ENCODE data around the gene VSIG10.

DNA sequence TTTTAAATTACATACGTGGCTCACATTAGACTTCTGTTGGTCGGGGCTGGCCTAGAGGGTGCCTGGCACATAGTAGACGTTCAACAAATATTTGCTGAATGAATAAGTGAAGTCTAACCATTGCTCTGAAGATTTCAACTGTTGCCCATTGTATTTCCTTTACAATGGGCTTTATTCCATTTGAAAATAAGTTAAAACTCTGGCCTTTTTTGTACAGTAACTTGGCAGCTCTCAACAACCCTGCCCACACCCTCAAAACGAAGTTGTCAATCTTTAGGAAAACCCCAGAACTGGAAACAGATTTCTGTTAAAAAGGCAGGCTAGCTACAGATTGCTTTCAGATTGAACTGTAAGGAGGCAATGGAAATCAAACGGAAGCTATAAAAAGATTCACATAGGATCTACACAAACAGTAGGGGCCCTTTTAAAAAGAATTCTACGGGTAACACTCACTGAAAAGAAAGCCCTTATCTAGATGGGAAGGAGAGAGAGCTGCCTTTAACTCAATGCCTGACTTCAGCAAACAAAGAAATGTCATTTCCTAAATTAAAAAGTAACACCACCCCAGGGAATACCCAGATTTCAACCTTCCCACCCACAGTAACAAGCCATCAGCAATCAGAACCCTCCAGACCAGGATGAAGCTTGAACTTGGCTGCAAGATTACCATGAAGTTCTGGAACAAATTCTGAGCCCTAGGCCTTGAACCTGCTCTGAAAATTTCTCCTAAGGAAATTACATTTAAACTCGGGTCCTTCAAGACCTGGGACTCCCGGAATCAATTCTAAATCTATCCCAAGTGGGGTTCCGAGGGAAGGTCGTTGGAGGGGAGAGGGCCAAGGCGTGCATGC is 44.2 kb downstream of the VSIG10 start:
- TF ChIP-seq EP300 (IDR thresholded peaks at IDR 0.05) = no peak
- TF ChIP-seq POLR2AphosphoS5 (IDR thresholded peaks at IDR 0.05) = no peak
- TF ChIP-seq, protein P1, sequence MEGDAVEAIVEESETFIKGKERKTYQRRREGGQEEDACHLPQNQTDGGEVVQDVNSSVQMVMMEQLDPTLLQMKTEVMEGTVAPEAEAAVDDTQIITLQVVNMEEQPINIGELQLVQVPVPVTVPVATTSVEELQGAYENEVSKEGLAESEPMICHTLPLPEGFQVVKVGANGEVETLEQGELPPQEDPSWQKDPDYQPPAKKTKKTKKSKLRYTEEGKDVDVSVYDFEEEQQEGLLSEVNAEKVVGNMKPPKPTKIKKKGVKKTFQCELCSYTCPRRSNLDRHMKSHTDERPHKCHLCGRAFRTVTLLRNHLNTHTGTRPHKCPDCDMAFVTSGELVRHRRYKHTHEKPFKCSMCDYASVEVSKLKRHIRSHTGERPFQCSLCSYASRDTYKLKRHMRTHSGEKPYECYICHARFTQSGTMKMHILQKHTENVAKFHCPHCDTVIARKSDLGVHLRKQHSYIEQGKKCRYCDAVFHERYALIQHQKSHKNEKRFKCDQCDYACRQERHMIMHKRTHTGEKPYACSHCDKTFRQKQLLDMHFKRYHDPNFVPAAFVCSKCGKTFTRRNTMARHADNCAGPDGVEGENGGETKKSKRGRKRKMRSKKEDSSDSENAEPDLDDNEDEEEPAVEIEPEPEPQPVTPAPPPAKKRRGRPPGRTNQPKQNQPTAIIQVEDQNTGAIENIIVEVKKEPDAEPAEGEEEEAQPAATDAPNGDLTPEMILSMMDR (IDR thresholded peaks at IDR 0.05) = no peak
- no peak for TF ChIP-seq POLR2A (IDR thresholded peaks at IDR 0.05)

All from suprapubic skin (tissue), 4 donors.